Activated CD4-positive, CD25-positive, alpha-beta regulatory T cell treated with anti-CD3 and anti-CD28 coated beads, Interleukin-2, amount 50 U/mL, for 24 hours (primary cell): ENCODE data around the gene MINK1.
A peak's percentile ranks its signal among the peaks of the same experiment; 100 is the strongest.
"Not testable (repeated sequence)": the region's sequence is repeated elsewhere in the genome, so short reads cannot be mapped to it uniquely, and the experiment has no call there.

Source experiments
- ATAC-seq, 2 donors: fragments of 150-1000 bp; cut with Tn5 transposase; one replicate each; pipeline ENCODE4 v1.10.0; 2021; ENCODE audit warnings: mild to moderate bottlenecking in 1 of 2, moderate library complexity in 1 of 2

Gene MINK1

DNA sequence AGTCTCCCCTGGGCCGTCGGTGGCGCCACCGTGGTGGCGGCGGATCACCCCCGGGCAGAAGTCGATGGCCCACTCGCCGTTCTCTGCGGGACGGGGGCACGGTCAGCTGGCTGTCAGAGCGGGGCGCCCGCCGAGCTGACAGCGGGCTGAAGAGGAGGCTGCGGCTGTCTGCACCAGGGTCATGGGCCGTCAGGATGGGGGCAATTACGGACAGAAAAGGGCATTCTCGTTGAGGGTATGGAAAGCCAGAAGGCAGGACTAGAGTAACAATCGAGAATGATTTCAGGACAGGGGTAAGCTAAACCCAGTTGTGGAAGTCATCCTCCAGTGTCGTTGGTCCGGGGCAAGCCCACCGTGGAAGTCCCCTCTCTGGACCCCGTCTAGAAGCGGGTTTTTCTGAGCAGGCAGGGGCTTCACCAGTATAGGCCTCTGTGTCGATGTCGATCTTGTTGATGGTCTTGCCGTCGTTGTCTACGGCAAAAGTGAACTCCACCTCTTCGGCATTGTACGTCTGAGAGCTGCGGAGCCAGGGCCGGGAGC is 68.0 kb downstream of the MINK1 start:
- no peak for ATAC-seq

DNA sequence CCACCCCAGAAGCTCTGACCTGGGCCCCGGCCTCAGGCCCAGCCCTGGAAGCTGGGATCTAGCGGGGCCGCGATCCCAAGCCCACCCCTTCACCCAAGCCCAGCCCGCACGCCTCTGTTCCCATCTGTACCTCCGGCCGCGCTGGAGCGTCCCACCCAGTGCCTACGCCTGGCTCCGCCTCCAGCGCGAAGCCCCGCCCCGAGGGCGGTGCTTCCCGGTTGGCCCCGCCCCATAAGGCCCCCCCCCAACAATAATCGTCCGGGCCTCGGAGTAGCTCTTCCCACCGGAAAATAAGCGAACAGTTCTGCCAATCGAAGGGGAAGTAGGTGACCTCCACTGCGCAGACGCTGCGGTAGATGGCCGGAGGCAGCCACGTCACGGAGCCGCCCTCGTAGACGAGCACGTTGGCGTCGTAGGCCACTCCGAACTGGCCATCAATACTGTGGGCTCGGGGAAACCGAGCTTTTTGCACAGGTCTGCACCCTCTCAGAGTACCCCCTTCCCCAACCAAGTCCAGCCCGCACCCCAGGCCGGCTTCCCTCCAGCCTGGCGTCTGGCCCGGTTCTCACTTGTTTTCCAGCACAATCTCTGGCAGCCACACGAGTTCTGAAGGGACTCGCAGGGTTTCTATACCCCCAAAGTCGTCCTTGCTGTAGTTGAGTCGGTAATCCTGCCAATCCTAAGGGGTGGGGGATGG is 68.7 kb downstream of the MINK1 start:
- ATAC-seq, result no peak

- ATAC-seq, result no peak
Measured at GRCh38 chr17:4902540-4902939, 69.4 kb downstream of the MINK1 start.

- ATAC-seq, result peak; percentile 27 to 32
Measured at GRCh38 chr17:4903051-4903818, 70.1 kb downstream of the MINK1 start, which contains the start of gene CHRNE. CHRNE (minus strand) TSS chr17:4903098; CDS start chr17:4903063, 35 bp downstream.

DNA sequence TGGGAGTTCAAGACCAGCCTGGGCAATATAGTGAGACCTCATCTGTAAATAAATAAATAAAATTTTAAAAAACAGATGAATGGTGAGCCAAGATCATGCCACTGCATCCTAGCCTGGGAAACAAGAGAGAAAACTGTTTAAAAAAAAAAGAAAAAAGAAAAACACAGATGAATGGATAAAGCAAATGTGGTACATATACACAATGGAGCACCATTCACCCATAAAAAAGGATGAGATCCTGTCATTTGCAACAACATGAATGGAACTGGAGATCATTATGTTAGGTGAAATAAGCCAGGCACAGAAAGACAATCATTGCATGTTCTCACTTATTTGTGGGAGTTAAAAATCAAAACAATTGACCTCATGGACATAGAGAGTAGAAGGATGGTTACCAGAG is 73.5 kb downstream of the MINK1 start:
- ATAC-seq, result not testable (repeated sequence)

DNA sequence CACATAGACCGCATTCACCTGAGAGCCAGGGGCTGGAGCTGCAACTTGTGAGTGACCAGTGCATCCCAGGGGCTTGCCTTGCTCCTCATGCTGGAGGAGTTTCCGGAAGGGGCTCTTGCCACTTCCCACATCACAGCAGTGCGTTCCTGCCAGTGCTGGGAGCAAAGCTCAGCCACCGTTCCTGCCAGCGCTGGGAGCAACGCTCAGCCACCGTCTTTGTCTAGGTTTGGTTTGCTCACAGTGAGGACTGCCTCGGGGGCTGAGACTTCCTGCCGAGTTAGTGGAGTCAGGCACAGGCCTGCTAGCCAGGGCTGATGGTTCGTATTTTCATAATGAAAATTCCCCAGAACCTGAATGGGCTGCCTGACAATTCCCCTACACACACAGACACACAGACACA is 75.2 kb downstream of the MINK1 start:
- no peak for ATAC-seq

DNA sequence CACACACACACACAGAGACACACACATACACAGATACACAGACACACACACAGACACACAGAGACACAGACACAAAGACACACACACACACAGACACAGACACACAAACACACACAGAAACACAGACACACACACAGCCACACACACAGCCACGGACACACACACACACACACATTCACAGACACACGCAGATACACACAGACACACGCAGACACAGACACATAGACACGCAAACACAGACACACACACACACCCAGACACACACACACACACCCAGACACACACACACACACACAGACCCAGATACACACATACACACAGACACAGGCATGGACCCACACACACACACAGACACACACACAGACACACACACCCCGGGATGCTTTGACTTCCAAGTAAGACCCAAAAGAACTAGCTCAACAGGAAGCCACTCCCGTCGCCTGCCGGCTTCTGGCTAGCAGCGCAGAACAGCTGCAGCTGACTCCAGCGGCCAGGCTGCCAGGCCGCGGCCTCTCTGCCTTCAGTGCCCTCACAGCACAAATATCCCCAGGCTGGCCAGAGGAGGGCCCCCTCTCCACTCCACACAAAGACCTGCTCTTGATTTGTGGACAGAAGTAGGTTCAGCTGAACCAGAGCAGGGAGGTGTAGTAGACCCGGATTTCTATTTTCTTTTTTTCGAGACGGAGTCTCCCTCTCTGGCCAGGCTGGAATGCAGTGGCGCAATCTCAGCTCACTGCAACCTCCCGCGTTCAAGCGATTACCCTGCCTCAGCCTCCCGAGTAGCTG is 75.8 kb downstream of the MINK1 start:
- ATAC-seq, result peak; percentile 91 to 93

- no peak for ATAC-seq
Measured at GRCh38 chr17:4913994-4914393, 80.9 kb downstream of the MINK1 start.

DNA sequence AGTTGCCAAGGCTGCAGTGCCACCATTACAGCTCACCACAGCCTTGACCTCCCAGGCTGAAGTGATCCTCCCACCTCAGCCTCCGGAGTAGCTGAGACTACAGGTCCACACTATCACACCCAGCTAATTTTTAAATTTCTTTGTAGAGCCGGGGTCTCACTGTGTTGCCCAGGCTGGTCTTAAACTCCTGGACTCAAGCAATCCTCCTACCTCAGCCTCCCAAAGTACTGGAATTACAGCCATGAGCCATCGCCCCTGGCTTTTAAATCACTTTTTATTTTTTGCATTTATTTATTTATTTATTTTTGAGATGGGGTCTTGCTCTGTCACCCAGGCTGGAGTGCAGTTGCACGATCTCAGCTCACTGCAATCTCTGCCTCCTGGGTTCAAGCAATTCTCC is 81.4 kb downstream of the MINK1 start:
- ATAC-seq, result not testable (repeated sequence)

DNA sequence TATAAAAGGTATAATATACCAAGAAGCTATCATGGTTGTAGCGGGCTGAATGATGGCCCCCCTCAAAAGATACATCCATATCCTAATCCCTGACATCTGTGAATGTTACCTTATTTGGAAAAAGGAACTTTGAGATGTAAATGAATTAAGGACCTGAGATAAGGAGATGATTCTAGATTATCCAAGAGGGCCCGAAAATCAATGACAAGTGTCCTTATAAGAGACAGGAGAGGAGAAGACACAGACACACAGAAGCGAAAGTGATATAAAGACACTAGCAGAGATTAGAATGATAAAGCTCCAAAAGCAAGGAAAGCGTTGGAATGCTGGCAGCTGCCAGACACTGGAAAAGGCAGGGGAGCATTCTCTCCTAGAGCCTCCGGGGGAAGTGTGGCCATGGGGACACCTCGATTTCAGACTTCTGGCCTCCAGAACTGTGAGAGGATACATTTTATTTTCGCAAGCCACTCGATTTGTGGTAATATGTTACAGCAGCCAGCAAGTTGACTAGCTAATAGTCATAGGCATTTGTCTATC is 86.4 kb downstream of the MINK1 start:
- no peak for ATAC-seq

DNA sequence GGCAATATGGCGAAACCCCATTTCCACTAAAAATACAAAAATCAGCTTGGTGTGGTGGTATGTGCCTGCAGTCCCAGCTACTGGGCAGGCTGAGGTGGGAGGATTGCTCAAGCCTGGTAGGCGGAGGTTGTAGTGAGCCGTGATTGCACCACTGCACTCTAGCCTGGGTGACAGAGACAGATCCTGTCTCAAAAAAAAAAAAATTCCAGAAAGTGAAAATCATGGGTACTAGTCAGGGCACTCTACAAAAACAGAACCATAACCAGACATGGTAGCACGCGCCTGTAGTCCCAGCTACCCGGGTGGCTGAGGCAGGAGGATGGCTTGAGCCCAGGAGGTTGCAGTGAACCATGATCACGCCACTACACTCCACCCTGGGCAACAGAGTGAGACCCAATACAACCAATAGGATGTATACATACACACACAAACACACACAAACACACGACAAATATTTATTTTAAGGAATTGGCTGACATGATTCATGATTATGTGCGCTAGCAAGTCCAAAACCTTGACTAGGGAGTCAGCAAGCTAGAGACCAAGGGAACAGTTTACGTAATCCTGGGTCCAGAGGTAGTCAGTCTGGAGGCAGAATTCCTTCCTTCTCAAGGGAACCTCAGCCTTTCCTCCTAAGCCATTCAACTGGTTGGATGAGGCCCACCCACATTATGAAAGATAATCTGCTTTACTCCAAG is 87.4 kb downstream of the MINK1 start:
- ATAC-seq, result no peak

DNA sequence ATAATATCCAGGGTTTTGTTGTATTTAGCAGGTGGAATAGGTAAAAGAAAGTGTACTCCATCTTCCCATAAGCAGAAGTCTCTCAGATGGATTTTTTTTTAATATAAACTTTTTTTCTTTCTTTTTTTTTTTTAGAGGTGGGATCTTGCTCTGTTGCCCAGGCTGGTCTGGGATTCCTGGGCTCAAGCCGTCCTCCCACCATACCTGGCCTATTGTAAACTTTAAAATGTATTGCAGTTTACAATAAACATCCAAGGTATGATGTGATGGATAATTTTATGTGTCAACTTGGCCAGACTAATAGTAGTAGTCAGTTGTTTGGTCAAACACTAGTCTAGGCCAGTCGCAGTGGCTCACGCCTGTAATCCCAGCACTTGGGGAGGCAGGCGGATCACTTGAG is 88.2 kb downstream of the MINK1 start:
- ATAC-seq, result no peak

GRCh38 chr17:4926577-4927335 is 93.6 kb downstream of the MINK1 start:
- ATAC-seq, result not testable (repeated sequence)

- ATAC-seq, result no peak
Measured at GRCh38 chr17:4928881-4929280, 95.7 kb downstream of the MINK1 start.

DNA sequence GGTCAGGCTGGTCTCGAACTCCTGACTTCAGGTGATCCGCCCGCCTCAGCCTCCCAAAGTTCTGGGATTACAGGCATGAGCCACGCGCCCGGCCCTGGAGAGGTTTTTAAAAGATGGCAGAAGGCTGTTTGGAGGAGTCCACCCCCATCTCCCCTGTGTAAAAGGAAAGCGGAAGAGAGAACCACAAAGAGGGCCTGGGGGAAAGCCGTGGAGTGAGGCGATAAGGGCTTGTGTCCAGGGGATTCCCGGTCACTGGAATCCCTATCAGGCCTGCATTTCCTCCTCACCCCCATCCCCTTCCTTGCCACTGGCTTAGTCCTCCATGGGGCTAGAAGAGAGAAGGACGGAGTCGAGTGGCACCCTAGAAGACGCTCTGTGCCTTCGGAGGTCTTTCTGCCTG is 98.8 kb downstream of the MINK1 start, which contains the start of gene GP1BA:
GP1BA (plus strand) TSS at position 315 of the 400 bp plus-strand sequence. CDS start 328 bp downstream, outside the sequence.
- ATAC-seq, result no peak

- ATAC-seq, result no peak
Measured at GRCh38 chr17:4932756-4933155, 99.6 kb downstream of the MINK1 start.

GRCh38 chr17:4933646-4934045 is 100.5 kb downstream of the MINK1 start:
- no peak for ATAC-seq

DNA sequence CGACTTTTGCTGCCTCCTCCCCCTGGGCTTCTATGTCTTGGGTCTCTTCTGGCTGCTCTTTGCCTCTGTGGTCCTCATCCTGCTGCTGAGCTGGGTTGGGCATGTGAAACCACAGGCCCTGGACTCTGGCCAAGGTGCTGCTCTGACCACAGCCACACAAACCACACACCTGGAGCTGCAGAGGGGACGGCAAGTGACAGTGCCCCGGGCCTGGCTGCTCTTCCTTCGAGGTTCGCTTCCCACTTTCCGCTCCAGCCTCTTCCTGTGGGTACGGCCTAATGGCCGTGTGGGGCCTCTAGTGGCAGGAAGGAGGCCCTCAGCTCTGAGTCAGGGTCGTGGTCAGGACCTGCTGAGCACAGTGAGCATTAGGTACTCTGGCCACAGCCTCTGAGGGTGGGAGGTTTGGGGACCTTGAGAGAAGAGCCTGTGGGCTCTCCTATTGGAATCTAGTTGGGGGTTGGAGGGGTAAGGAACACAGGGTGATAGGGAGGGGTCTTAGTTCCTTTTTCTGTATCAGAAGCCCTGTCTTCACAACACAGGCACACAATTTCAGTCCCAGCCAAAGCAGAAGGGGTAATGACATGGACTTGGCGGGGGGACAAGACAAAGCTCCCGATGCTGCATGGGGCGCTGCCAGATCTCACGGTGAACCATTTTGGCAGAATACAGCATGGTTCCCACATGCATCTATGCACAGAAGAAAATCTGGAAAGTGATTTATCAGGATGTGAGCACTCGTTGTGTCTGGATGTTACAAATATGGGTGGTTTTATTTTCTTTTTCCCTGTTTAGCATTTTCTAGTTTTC is 101.2 kb downstream of the MINK1 start:
- ATAC-seq, result no peak

DNA sequence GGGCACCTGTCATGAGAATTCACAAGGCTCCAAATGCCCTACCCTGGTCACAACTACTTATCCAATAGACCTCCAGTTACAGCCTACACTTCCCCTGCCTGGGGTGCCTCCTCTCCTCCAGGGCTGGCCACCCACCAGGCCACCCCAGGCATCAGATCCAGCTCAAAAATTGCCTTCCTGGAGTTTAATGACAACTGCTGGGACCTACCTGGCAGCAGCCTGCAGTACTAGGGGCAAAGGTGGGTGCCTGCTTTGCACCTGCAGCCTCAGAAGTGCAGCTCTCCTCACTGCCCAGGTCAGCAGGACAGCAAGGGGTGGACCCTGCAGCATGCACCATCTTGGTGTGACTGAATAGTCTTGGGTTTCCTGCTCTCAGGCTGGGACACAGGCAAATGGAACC is 102.5 kb downstream of the MINK1 start:
- ATAC-seq, result no peak

DNA sequence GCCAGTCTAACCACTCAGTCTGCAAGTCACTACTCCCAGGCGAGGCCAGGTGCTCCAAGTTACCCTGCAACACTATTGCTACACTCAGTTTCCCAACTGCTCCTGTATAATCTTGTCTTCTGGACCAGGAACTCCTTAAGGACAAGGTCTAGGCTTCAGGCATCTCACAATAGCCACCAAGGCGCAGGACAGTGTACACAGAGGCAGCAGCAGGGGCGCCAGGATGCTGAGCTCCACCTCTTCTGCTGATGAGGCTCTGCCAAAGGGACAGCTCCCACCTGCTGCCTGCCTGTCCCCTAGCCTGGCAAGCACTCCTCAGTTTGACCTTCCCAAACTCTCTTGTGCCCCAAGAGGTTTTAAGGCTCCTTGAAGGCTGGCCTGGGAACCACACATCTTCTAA is 103.3 kb downstream of the MINK1 start:
- no peak for ATAC-seq
